ENCODE measurements around the gene INHBB. TPM values are rescaled to one million over a fixed set of nuclear protein-coding genes. Genes with fewer than 3 reads are reported as not detected.

The INHBB gene
- total RNA-seq, 2 donors from 2014 or later, result 35.9 to 83.7 TPM

GRCh38 chr2:120312860-120313694, 32.9 kb upstream of the INHBB start:
- intact Hi-C loops (cut with DNase I), result loop anchor here (5.0 to 10.0 kb wide), 3 partner anchors 61 to 361 kb away; partner anchors contain the start of gene RALB
- 4% methylated on average over 38 of the region's 38 CpGs for WGBS

GRCh38 chr2:120313695-120314615, 32.0 kb upstream of the INHBB start:
- H3K4me1 ChIP-seq (replicated peaks), result no peaks in the 10 kb centered on the region
- peak; percentile 12 for DNase-seq (ENCODE audit: low spot score)
- 67% methylated on average over 39 of the region's 39 CpGs for WGBS
- no peaks in the 10 kb centered on the region for H3K36me3 ChIP-seq
- peak overlapping the region; percentile 21 to 31 for H3K4me3 ChIP-seq
- intact Hi-C loops (cut with DNase I), result loop anchor here (5.0 to 10.0 kb wide), 3 partner anchors 62 to 362 kb away; partner anchors contain the start of gene RALB
- TF ChIP-seq POLR2A (IDR thresholded peaks at IDR 0.05) (no peak), POLR2AphosphoS5 (IDR thresholded peaks at IDR 0.05) (no peak), CTCF (IDR thresholded peaks at IDR 0.05) (no peak)
- no peaks in the 10 kb centered on the region for H3K9me3 ChIP-seq
- no peaks in the 10 kb centered on the region for H3K27me3 ChIP-seq (replicated peaks; ENCODE audit: insufficient read depth)
- peak overlapping the region; percentile 59 to 72 for H3K27ac ChIP-seq

More at GRCh38 chr2:120312860-120313694, 32.9 kb upstream of the INHBB start:
- no peaks in the 10 kb centered on the region for H3K36me3 ChIP-seq
- no peaks in the 10 kb centered on the region for H3K9me3 ChIP-seq
- no peaks in the 10 kb centered on the region for H3K4me1 ChIP-seq (replicated peaks)
- TF ChIP-seq POLR2AphosphoS5 (IDR thresholded peaks at IDR 0.05), result peak; percentile 74
- peak; percentile 87 to 93 (median 92) for TF ChIP-seq CTCF (IDR thresholded peaks at IDR 0.05)
- TF ChIP-seq POLR2A (IDR thresholded peaks at IDR 0.05), result no peak
- H3K4me3 ChIP-seq, result peak overlapping the region; percentile 21 to 31
- H3K27ac ChIP-seq, result peak overlapping the region; percentile 59 to 72
- DNase-seq (ENCODE audit: low spot score), result peak; percentile 85
- H3K27me3 ChIP-seq (replicated peaks; ENCODE audit: insufficient read depth), result no peaks in the 10 kb centered on the region

GRCh38 chr2:120314690-120315366, 31.1 kb upstream of the INHBB start:
- Histone ChIP-seq H3K9me3 (no peaks in the 10 kb centered on the region), H3K27ac (no peak overlapping the region), H3K4me3 (no peak overlapping the region), H3K27me3 (replicated peaks; ENCODE audit: insufficient read depth) (no peaks in the 10 kb centered on the region), H3K4me1 (replicated peaks) (no peaks in the 10 kb centered on the region), H3K36me3 (no peaks in the 10 kb centered on the region)
- no peak for DNase-seq (ENCODE audit: low spot score)
- intact Hi-C loops (cut with DNase I), result loop anchor here (5.0 to 10.0 kb wide), 3 partner anchors 63 to 363 kb away; partner anchors contain the start of gene RALB
- TF ChIP-seq CTCF (IDR thresholded peaks at IDR 0.05) (no peak), POLR2A (IDR thresholded peaks at IDR 0.05) (no peak)
- 89% methylated on average over 19 of the region's 19 CpGs for WGBS

GRCh38 chr2:120315367-120316033, 30.4 kb upstream of the INHBB start:
- TF ChIP-seq POLR2AphosphoS5 (IDR thresholded peaks at IDR 0.05) (no peak), POLR2A (IDR thresholded peaks at IDR 0.05) (no peak), CTCF (IDR thresholded peaks at IDR 0.05) (no peak)

More at GRCh38 chr2:120315367-120316033, 30.4 kb upstream of the INHBB start:
- Histone ChIP-seq H3K36me3 (no peaks in the 10 kb centered on the region), H3K27ac (no peak overlapping the region), H3K27me3 (replicated peaks; ENCODE audit: insufficient read depth) (no peaks in the 10 kb centered on the region), H3K4me3 (no peak overlapping the region), H3K9me3 (no peaks in the 10 kb centered on the region), H3K4me1 (replicated peaks) (no peaks in the 10 kb centered on the region)
- 94% methylated on average over 17 of the region's 17 CpGs for WGBS
- intact Hi-C loops (cut with DNase I), result loop anchor here (10.0 kb wide), 1 partner anchor 211 kb away; no protein-coding TSS in a partner anchor
- no peak for DNase-seq (ENCODE audit: low spot score)

All from prostate gland (tissue), 2 donors.